GM06990 (cell line): ENCODE measurements around the gene SEC62.

Experiments used
- DNase-seq: peaks from one replicate; pipeline ENCODE4 v3.0.0-alpha.2; 2011; ENCODE audit not compliant: insufficient read length; ENCODE audit errors: extremely low read depth
- H3K27me3 ChIP-seq: replicated peaks from 2 replicates; pipeline ENCODE4 v1.6.0; 2011; ENCODE audit warnings: low read length; ENCODE audit not compliant: control insufficient read depth, insufficient read depth
- H3K36me3 ChIP-seq: 2 replicates; pipeline ENCODE4 v1.5.1; 2011; ENCODE audit warnings: low read length; ENCODE audit not compliant: control insufficient read depth, insufficient read depth
- H3K4me3 ChIP-seq: replicated peaks from 2 replicates; pipeline ENCODE4 v1.5.1; 2011; ENCODE audit warnings: low read depth, mild to moderate bottlenecking, control low read depth, low read length
- TF ChIP-seq, protein P1 (sequence below): IDR thresholded peaks from 2 replicates; pipeline ENCODE4 v1.5.1; 2011; ENCODE audit warnings: low read length, control low read depth, mild to moderate bottlenecking, inconsistent platforms; ENCODE audit not compliant: insufficient read depth, poor library complexity, severe bottlenecking

SEC62 gene

DNA sequence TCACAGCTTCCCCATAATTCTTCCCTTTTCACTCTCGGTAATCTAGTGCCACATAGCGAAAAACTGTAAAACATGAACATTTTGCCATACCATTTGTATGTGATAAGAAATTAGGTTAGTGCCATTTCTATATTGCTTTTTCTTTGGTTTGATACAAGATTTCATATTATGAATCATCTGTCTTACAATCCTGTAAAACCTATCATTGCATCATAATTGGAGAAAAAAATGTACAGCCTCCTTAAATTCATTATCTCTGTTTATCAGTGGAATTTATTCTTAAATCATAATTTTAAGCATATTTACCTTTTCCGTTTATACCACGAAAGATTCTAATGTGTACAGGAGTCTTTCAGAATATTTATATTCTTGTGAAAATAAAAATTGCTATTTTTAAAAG is 23.8 kb downstream of the SEC62 start:
- Histone ChIP-seq H3K36me3 (peaks cover 11% of the 10 kb centered on the region), H3K4me3 (no peak overlapping the region), H3K27me3 (no peaks in the 10 kb centered on the region)
- DNase-seq = no peak
- TF ChIP-seq, protein P1, sequence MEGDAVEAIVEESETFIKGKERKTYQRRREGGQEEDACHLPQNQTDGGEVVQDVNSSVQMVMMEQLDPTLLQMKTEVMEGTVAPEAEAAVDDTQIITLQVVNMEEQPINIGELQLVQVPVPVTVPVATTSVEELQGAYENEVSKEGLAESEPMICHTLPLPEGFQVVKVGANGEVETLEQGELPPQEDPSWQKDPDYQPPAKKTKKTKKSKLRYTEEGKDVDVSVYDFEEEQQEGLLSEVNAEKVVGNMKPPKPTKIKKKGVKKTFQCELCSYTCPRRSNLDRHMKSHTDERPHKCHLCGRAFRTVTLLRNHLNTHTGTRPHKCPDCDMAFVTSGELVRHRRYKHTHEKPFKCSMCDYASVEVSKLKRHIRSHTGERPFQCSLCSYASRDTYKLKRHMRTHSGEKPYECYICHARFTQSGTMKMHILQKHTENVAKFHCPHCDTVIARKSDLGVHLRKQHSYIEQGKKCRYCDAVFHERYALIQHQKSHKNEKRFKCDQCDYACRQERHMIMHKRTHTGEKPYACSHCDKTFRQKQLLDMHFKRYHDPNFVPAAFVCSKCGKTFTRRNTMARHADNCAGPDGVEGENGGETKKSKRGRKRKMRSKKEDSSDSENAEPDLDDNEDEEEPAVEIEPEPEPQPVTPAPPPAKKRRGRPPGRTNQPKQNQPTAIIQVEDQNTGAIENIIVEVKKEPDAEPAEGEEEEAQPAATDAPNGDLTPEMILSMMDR = no peak

DNA sequence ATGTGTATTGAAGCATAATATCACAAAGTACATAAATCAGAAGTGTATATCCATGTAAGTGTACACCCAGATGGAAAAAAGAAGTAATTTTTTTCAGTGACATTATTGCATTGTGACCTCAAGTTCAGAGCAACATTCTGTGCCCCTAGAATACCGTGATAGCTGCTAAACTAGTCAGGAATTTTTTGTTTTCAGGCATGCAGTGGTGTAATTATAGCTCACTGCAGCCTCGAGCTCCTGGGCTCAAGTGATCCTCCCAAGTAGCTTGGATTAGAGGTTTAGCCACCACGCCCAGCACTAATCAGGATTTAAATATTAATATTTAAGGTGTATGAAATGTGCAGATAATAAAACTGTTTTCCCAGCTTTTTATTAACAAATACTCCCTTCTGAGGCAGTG is 25.5 kb downstream of the SEC62 start:
- Histone ChIP-seq H3K36me3 (peaks cover 12% of the 10 kb centered on the region), H3K4me3 (no peak overlapping the region), H3K27me3 (no peaks in the 10 kb centered on the region)
- DNase-seq = no peak
- TF ChIP-seq, protein P1 = no peak

DNA sequence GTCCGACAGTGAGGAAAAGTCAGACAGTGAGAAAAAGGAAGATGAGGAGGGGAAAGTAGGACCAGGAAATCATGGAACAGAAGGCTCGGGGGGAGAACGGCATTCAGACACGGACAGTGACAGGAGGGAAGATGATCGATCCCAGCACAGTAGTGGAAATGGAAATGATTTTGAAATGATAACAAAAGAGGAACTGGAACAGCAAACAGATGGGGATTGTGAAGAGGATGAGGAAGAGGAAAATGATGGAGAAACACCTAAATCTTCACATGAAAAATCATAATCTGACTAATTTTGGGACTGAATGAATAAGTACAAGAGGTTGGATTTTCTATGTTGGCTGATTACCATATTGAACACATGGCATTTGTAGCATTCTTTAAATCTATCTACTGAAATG is 26.2 kb downstream of the SEC62 start:
- no peak for DNase-seq
- Histone ChIP-seq H3K36me3 (peaks cover 12% of the 10 kb centered on the region), H3K27me3 (no peaks in the 10 kb centered on the region), H3K4me3 (no peak overlapping the region)
- TF ChIP-seq, protein P1 = no peak

DNA sequence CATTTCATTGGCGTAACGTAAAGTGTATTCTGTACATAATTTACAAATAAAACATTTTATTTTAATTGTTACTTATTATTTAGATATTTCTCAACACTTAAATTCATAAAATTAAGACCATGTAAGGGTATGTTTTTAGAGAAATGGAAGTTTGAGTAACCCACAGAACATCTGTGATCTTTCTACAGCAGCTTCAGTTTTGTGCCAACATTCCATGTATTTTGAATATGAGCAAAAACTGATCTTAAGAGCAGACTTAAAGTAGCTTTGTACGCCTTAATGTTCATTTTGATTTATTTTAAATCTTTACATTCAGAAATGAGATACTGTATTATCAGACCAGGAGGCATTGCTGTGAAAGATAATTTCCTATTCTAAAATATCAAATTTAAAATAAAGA is 27.2 kb downstream of the SEC62 start:
- H3K27me3 ChIP-seq = no peaks in the 10 kb centered on the region
- DNase-seq = no peak
- TF ChIP-seq, protein P1 = no peak
- no peak overlapping the region for H3K4me3 ChIP-seq
- H3K36me3 ChIP-seq = peaks cover 12% of the 10 kb centered on the region

DNA sequence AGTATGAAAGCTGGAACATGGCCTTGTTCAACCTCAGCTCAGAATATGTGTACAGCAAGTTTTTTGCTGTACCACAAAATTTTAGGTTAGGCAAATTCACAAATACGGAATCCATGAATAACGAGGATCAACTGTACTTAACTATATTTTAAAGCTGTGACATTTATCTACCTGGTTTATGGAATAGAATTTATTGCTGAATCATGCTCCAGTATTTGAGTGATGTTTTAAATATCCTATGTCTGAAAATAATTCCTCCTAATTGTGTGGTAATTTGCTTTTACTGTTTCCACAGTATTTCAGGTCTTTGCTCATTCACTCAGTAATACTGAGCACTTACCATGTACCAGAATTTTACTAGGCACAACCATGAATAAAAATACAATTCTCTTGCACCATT is 29.5 kb downstream of the SEC62 start:
- no peak overlapping the region for H3K4me3 ChIP-seq

More for the DNA sequence above, 29.5 kb downstream of the SEC62 start:
- no peaks in the 10 kb centered on the region for H3K27me3 ChIP-seq
- DNase-seq = no peak
- TF ChIP-seq, protein P1 = no peak
- H3K36me3 ChIP-seq = peaks cover 9% of the 10 kb centered on the region
